Esophagus muscularis mucosa (tissue), 4 donors: ENCODE results near the gene GNB4. TPM values are rescaled to one million over a fixed set of nuclear protein-coding genes. Genes with fewer than 3 reads are reported as not detected.

Experiments
- DNase-seq: peaks from one replicate; pipeline ENCODE4 v3.0.0-alpha.2; 2017; ENCODE audit errors: extremely low spot score
- H3K27ac ChIP-seq, 4 donors: fragments of 200-600 bp; sonication (generic); replicated peaks in 1 of 4; 1 replicate in 3 of 4; 2 replicates in 1 of 4; pipeline ENCODE4 v1.5.1; 2016 to 2019; ENCODE audit warnings: mild to moderate bottlenecking in 1 of 4
- H3K27me3 ChIP-seq, 4 donors: fragments of 200-600 bp; sonication (generic); one replicate each; pipeline versions ENCODE4 v1.5.1 to v1.6.0; 2016 to 2019
- H3K36me3 ChIP-seq, 4 donors: fragments of 200-600 bp; sonication (generic); one replicate each; pipeline ENCODE4 v1.5.1; 2016 to 2019
- H3K4me1 ChIP-seq, 4 donors: fragments of 200-600 bp; sonication (generic); one replicate each; pipeline ENCODE4 v1.5.1; 2016 to 2019
- H3K4me3 ChIP-seq, 4 donors: fragments of 200-600 bp; sonication (generic); 1 replicate in 2 of 4; 2 replicates in 2 of 4; pipeline ENCODE4 v1.5.1; 2016 to 2019; ENCODE audit warnings: mild to moderate bottlenecking in 4 of 4, moderate library complexity in 1 of 4
- H3K9me3 ChIP-seq, 4 donors: fragments of 200-600 bp; sonication (generic); 1 replicate in 3 of 4; 2 replicates in 1 of 4; pipeline ENCODE4 v1.5.1; 2016 to 2019
- CTCF ChIP-seq, 3 experiments: fragments of 200-600 bp in 2 of 3; fragments of 450-650 bp in 1 of 3; sonication (generic) in 2 of 3; IDR thresholded peaks; one replicate each; pipeline ENCODE4 v1.5.1; 2017 to 2019; ENCODE audit warnings: antibody characterized with exemption in 3 of 3, mild to moderate bottlenecking in 2 of 3, moderate library complexity in 1 of 3
- EP300 ChIP-seq: sonication (generic); formaldehyde crosslinking; IDR thresholded peaks from one replicate; pipeline ENCODE4 v1.6.1; 2017; ENCODE audit warnings: antibody characterized with exemption
- POLR2A ChIP-seq: fragments of 450-650 bp; IDR thresholded peaks from one replicate; pipeline ENCODE4 v1.6.1; 2017; ENCODE audit warnings: antibody characterized with exemption, moderate library complexity, mild to moderate bottlenecking, low read depth
- POLR2AphosphoS5 ChIP-seq, 2 donors: sonication (generic); formaldehyde crosslinking; IDR thresholded peaks; one replicate each; pipeline ENCODE4 v1.6.1; 2017; ENCODE audit warnings: antibody characterized with exemption in 2 of 2
- WGBS: methylation state at CpG from one replicate; pipeline ENCODE4 v1.1.5; 2018; 5-methylcytosine and 5-hydroxymethylcytosine counted together
- intact Hi-C: fragments of 100-400 bp; cut with DNase I; formaldehyde crosslinking; loops from one replicate; pipeline ENCODE4 v1.15.1; 2023
- total RNA-seq, 4 donors: library from RNA; depleted of rRNA; stranded (reverse); fragments of >200 nt; gene quantifications; one replicate each; pipeline versions ENCODE4 v1.1.0 to v1.2.1, GENCODE V29; 2016

GNB4 gene
- total RNA-seq, 4 donors from 2014 or later: 57.7 to 130 (median 80.9) TPM

DNA sequence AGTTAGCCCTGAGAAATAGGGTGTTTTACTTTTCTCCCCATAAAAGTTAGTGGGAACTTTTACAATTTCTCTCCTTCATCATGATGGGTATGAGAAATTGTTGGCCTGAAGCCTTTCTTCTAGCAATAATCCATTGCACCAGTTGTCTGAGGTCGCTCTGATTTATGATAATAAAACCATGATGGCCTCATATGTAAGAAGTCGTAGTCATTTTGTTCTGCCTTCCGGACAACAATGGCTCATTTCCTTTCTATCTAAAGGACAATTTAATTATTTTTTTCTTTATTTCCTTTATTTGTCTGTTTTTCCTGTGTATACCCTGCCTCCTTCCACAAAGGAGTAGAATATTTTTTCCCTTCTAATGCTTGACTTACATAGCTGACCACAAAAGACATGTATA lies 31.6 kb upstream of the GNB4 start:
- Histone ChIP-seq H3K36me3 (no peaks in the 10 kb centered on the region), H3K27ac (no peak overlapping the region), H3K4me1 (no peaks in the 10 kb centered on the region), H3K9me3 (no peaks in the 10 kb centered on the region), H3K27me3 (no peaks in the 10 kb centered on the region), H3K4me3 (no peak overlapping the region)
- intact Hi-C loops: no loop called here
- no peak for DNase-seq
- WGBS: 81% methylated on average over 3 of the region's 3 CpGs
- TF ChIP-seq CTCF (IDR thresholded peaks at IDR 0.05) (no peak), POLR2AphosphoS5 (IDR thresholded peaks at IDR 0.05) (no peak), EP300 (no peak)

- Histone ChIP-seq H3K4me3 (no peak overlapping the region), H3K9me3 (no peaks in the 10 kb centered on the region), H3K27ac (no peak overlapping the region), H3K27me3 (no peaks in the 10 kb centered on the region), H3K4me1 (no peaks in the 10 kb centered on the region), H3K36me3 (no peaks in the 10 kb centered on the region)
- WGBS: 93% methylated on average over 2 of the region's 2 CpGs
- intact Hi-C loops: no loop called here
- TF ChIP-seq CTCF (IDR thresholded peaks at IDR 0.05) (no peak), EP300 (no peak), POLR2AphosphoS5 (IDR thresholded peaks at IDR 0.05) (no peak), POLR2A (no peak)
- no peak for DNase-seq
Observed at GRCh38 chr3:179476215-179476614, 24.9 kb upstream of the GNB4 start.

DNA sequence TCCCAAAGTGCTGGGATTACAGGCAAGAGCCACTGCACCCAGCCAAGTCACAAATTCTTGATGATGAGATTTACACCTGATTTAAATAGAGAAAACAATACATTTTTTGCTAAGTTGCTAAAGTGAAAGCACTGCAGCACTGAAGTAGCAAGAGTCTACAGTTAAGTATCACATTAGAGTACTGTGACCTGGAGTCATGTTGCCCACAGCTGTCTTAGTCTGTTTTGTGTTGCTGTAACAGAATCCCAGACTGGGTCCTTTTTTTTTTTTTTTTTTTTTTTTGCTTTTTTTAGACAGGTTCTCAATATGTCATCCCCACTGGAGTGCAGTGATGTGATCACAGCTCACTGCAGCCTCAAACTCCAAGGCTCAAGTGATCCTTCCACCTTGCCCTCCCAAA lies 23.2 kb upstream of the GNB4 start:
- no peak overlapping the region for H3K4me3 ChIP-seq
- H3K9me3 ChIP-seq: no peaks in the 10 kb centered on the region
- H3K4me1 ChIP-seq: no peaks in the 10 kb centered on the region
- no peaks in the 10 kb centered on the region for H3K27me3 ChIP-seq
- TF ChIP-seq CTCF (IDR thresholded peaks at IDR 0.05) (no peak), POLR2A (no peak), POLR2AphosphoS5 (IDR thresholded peaks at IDR 0.05) (no peak), EP300 (no peak)
- no peaks in the 10 kb centered on the region for H3K36me3 ChIP-seq
- DNase-seq: no peak
- intact Hi-C loops: no loop called here
- no peak overlapping the region for H3K27ac ChIP-seq

- H3K27me3 ChIP-seq: no peaks in the 10 kb centered on the region
- 75% methylated on average over 4 of the region's 4 CpGs for WGBS
- intact Hi-C loops: no loop called here
- H3K9me3 ChIP-seq: no peaks in the 10 kb centered on the region
- H3K4me3 ChIP-seq: no peak overlapping the region
- no peaks in the 10 kb centered on the region for H3K4me1 ChIP-seq
- no peak for TF ChIP-seq EP300
- TF ChIP-seq CTCF (IDR thresholded peaks at IDR 0.05): no peak
- no peak for TF ChIP-seq POLR2A
- no peak for TF ChIP-seq POLR2AphosphoS5 (IDR thresholded peaks at IDR 0.05)
- peak overlapping the region in 2 of 4 donors; percentile 25 to 44 for H3K27ac ChIP-seq
- no peak for DNase-seq
- no peaks in the 10 kb centered on the region for H3K36me3 ChIP-seq
Observed at GRCh38 chr3:179473565-179473964, 22.3 kb upstream of the GNB4 start.

GRCh38 chr3:179464323-179465092 lies 13.2 kb upstream of the GNB4 start:
- Histone ChIP-seq H3K27ac (no peak overlapping the region), H3K36me3 (no peaks in the 10 kb centered on the region), H3K9me3 (no peaks in the 10 kb centered on the region), H3K4me1 (no peaks in the 10 kb centered on the region), H3K27me3 (no peaks in the 10 kb centered on the region), H3K4me3 (no peak overlapping the region)
- no peak for TF ChIP-seq POLR2AphosphoS5 (IDR thresholded peaks at IDR 0.05)
- TF ChIP-seq CTCF (IDR thresholded peaks at IDR 0.05): no peak
- no peak for TF ChIP-seq POLR2A
- TF ChIP-seq EP300: no peak
- DNase-seq: no peak
- intact Hi-C loops: no loop called here
- WGBS: 80% methylated on average over 19 of the region's 19 CpGs
